HG03108 (cell line): ENCODE measurements around the gene AFP.

ENCODE experiments used
- ATAC-seq: cut with Tn5 transposase; IDR thresholded peaks from one replicate; pipeline ENCODE4 v1.9.1; 2021; ENCODE audit warnings: moderate library complexity; ENCODE audit not compliant: unreplicated experiment

AFP gene

GRCh38 chr4:73436674-73437557 is 895 bp downstream of the AFP start:
- ATAC-seq = no peak

GRCh38 chr4:73437558-73437956 is 1.5 kb downstream of the AFP start:
- no peak for ATAC-seq

- ATAC-seq = no peak
Measured at GRCh38 chr4:73438048-73438447, 2.0 kb downstream of the AFP start.

GRCh38 chr4:73438582-73439215 is 2.7 kb downstream of the AFP start:
- no peak for ATAC-seq

- no peak for ATAC-seq
Measured at GRCh38 chr4:73439445-73439844, 3.4 kb downstream of the AFP start.

GRCh38 chr4:73439991-73440390 is 4.0 kb downstream of the AFP start:
- no peak for ATAC-seq

- no peak for ATAC-seq
Measured at GRCh38 chr4:73440653-73441052, 4.6 kb downstream of the AFP start.

- no peak for ATAC-seq
Measured at GRCh38 chr4:73442275-73442674, 6.3 kb downstream of the AFP start.

GRCh38 chr4:73443224-73443623 is 7.2 kb downstream of the AFP start:
- no peak for ATAC-seq

- ATAC-seq = no peak
Measured at GRCh38 chr4:73445383-73446335, 9.6 kb downstream of the AFP start.

GRCh38 chr4:73446336-73446938 is 10.4 kb downstream of the AFP start:
- peak; percentile 98 for ATAC-seq

- no peak for ATAC-seq
Measured at GRCh38 chr4:73447671-73448070, 11.7 kb downstream of the AFP start.

GRCh38 chr4:73448448-73449203 is 12.6 kb downstream of the AFP start:
- no peak for ATAC-seq

- no peak for ATAC-seq
Measured at GRCh38 chr4:73450398-73451004, 14.5 kb downstream of the AFP start.

GRCh38 chr4:73451404-73451803 is 15.4 kb downstream of the AFP start:
- no peak for ATAC-seq

- no peak for ATAC-seq
Measured at GRCh38 chr4:73451981-73452747, 16.1 kb downstream of the AFP start.

- no peak for ATAC-seq
Measured at GRCh38 chr4:73452953-73453700, 17.1 kb downstream of the AFP start.

- no peak for ATAC-seq
Measured at GRCh38 chr4:73453701-73454005, 17.6 kb downstream of the AFP start.
